Brain microvascular endothelial cell (primary cell): ENCODE data around the gene PGM2.

ENCODE experiments used
- DNase-seq: peaks from one replicate; pipeline ENCODE4 v3.0.0-alpha.2; 2020
- H3K27ac ChIP-seq: fragments of 250-450 bp; sonication (Bioruptor Pico); 2 replicates; pipeline ENCODE4 v1.5.1; 2020; ENCODE audit warnings: mild to moderate bottlenecking, moderate library complexity
- H3K27me3 ChIP-seq: fragments of 250-450 bp; sonication (Bioruptor Pico); replicated peaks from 2 replicates; pipeline ENCODE4 v1.5.1; 2020; ENCODE audit warnings: mild to moderate bottlenecking
- H3K36me3 ChIP-seq: fragments of 250-450 bp; sonication (Bioruptor Pico); replicated peaks from 2 replicates; pipeline ENCODE4 v1.5.1; 2020; ENCODE audit warnings: mild to moderate bottlenecking
- H3K4me3 ChIP-seq: 2 replicates; pipeline ENCODE4 v1.5.1; 2011; ENCODE audit warnings: low read depth, mild to moderate bottlenecking, control low read depth, low read length, moderate library complexity
- in situ Hi-C: cut with HindIII; loops from 2 replicates; pipeline ENCODE4 v1.10.0; 2017; ENCODE audit warnings: low sequenced_read_pairs, low pct_ligation_motif_present
- TF ChIP-seq, protein P1 (sequence below): IDR thresholded peaks from 2 replicates; pipeline ENCODE4 v1.5.1; 2011; ENCODE audit warnings: low read depth, mild to moderate bottlenecking, moderate library complexity, low read length, control low read depth, inconsistent platforms; ENCODE audit errors: missing control alignments

PGM2 gene

GRCh38 chr4:37797923-37798322 lies 28.6 kb upstream of the PGM2 start:
- in situ Hi-C loops, result no loop called here
- DNase-seq, result no peak
- Histone ChIP-seq H3K4me3 (no peak overlapping the region), H3K36me3 (no peaks in the 10 kb centered on the region), H3K27ac (no peak overlapping the region), H3K27me3 (no peaks in the 10 kb centered on the region)
- TF ChIP-seq, protein P1, sequence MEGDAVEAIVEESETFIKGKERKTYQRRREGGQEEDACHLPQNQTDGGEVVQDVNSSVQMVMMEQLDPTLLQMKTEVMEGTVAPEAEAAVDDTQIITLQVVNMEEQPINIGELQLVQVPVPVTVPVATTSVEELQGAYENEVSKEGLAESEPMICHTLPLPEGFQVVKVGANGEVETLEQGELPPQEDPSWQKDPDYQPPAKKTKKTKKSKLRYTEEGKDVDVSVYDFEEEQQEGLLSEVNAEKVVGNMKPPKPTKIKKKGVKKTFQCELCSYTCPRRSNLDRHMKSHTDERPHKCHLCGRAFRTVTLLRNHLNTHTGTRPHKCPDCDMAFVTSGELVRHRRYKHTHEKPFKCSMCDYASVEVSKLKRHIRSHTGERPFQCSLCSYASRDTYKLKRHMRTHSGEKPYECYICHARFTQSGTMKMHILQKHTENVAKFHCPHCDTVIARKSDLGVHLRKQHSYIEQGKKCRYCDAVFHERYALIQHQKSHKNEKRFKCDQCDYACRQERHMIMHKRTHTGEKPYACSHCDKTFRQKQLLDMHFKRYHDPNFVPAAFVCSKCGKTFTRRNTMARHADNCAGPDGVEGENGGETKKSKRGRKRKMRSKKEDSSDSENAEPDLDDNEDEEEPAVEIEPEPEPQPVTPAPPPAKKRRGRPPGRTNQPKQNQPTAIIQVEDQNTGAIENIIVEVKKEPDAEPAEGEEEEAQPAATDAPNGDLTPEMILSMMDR, result no peak

- H3K27me3 ChIP-seq, result no peaks in the 10 kb centered on the region
- TF ChIP-seq, protein P1, result no peak
- H3K4me3 ChIP-seq, result no peak overlapping the region
- no peak for DNase-seq
- H3K27ac ChIP-seq, result no peak overlapping the region
- in situ Hi-C loops, result no loop called here
- H3K36me3 ChIP-seq, result no peaks in the 10 kb centered on the region
These were observed 27.9 kb upstream of the PGM2 start for GRCh38 chr4:37798616-37799015.

GRCh38 chr4:37799941-37800554 lies 26.4 kb upstream of the PGM2 start:
- in situ Hi-C loops, result no loop called here
- TF ChIP-seq, protein P1, result no peak
- H3K36me3 ChIP-seq, result no peaks in the 10 kb centered on the region
- no peaks in the 10 kb centered on the region for H3K27me3 ChIP-seq
- no peak overlapping the region for H3K4me3 ChIP-seq
- H3K27ac ChIP-seq, result no peak overlapping the region
- DNase-seq, result no peak

- Histone ChIP-seq H3K27me3 (no peaks in the 10 kb centered on the region), H3K4me3 (no peak overlapping the region), H3K36me3 (no peaks in the 10 kb centered on the region), H3K27ac (no peak overlapping the region)
- TF ChIP-seq, protein P1, result peak; percentile 86
- in situ Hi-C loops, result no loop called here
- peak; percentile 48 for DNase-seq
These were observed 24.3 kb upstream of the PGM2 start for GRCh38 chr4:37802068-37802666.

DNA sequence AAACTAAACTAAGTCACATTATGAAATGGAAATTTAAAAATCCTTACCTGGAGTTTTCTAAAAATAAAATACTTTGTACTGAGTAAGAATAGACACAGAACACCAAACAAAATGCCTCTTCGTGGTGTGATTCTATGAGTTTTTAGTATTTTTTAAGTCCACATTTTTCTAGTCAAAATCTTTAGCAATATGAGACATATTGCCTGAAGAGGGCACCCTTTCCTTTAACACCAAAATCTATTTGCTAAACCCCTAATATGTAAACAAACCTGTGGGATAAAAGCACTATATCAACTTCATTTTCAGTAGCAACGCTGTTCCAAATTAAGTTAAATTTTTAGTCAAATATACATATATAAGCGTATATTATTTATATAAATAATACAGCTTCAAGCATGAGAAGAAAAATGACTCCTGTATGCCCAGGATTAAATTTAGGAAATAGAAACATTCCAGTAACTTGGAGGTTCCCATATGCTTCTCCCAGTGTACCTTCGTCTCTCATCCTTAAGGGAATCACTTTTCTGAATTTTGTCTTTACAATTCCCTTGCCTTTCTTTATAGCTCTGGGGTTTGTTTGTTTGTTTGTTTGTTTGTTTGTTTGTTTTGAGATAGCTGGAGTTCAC lies 23.0 kb upstream of the PGM2 start:
- H3K4me3 ChIP-seq, result no peak overlapping the region
- no peaks in the 10 kb centered on the region for H3K36me3 ChIP-seq
- no peak overlapping the region for H3K27ac ChIP-seq
- no peaks in the 10 kb centered on the region for H3K27me3 ChIP-seq
- no peak for DNase-seq
- in situ Hi-C loops, result no loop called here
- TF ChIP-seq, protein P1, result peak; percentile 28
